Uterus (tissue), 4 donors: Measurements from ENCODE around the gene RNF214. TPM values are rescaled to one million over a fixed set of nuclear protein-coding genes. Genes with fewer than 3 reads are reported as not detected.
"Not testable (repeated sequence)": the region's sequence is repeated elsewhere in the genome, so short reads cannot be mapped to it uniquely, and the experiment has no call there.

Experiments
- DNase-seq, 2 donors: peaks; one replicate each; pipeline ENCODE4 v3.0.0-alpha.2; 2019 to 2020
- H3K27ac ChIP-seq, 2 donors: fragments of 200-600 bp; sonication (generic); 1 replicate in 1 of 2; 2 replicates in 1 of 2; pipeline ENCODE4 v1.5.1; 2016 to 2018
- H3K27me3 ChIP-seq, 2 donors: fragments of 200-600 bp; sonication (generic); one replicate each; pipeline ENCODE4 v1.5.1; 2018 to 2019; ENCODE audit warnings: control low read depth in 1 of 2
- H3K36me3 ChIP-seq, 2 donors: fragments of 200-600 bp; sonication (generic); one replicate each; pipeline ENCODE4 v1.5.1; 2019; ENCODE audit warnings: control low read depth in 1 of 2
- H3K4me1 ChIP-seq, 2 donors: fragments of 200-600 bp; sonication (generic); one replicate each; pipeline ENCODE4 v1.5.1; 2018 to 2019; ENCODE audit warnings: control low read depth in 1 of 2
- H3K4me3 ChIP-seq, 2 donors: fragments of 200-600 bp; sonication (generic); 1 replicate in 1 of 2; 2 replicates in 1 of 2; pipeline ENCODE4 v1.5.1; 2018 to 2019; ENCODE audit warnings: mild to moderate bottlenecking in 1 of 2
- H3K9me3 ChIP-seq, 2 donors: fragments of 200-600 bp; sonication (generic); one replicate each; pipeline ENCODE4 v1.5.1; 2019; ENCODE audit warnings: control low read depth in 1 of 2
- POLR2A ChIP-seq, 2 donors: fragments of 450-650 bp; IDR thresholded peaks; one replicate each; pipeline ENCODE4 v1.6.1; 2016; ENCODE audit warnings: antibody characterized with exemption in 2 of 2, mild to moderate bottlenecking in 1 of 2, moderate library complexity in 1 of 2
- intact Hi-C: fragments of 100-400 bp; cut with DNase I; formaldehyde crosslinking; loops from one replicate; pipeline ENCODE4 v1.15.1; 2023; ENCODE audit warnings: low total_unique reads
- total RNA-seq, 4 donors: library from RNA; depleted of rRNA in 3 of 4; stranded (reverse); fragments of >200 nt in 3 of 4; gene quantifications; one replicate each; pipeline versions ENCODE4 v1.1.0 to v1.2.4, GENCODE V29; 2014 to 2023
- TF ChIP-seq, protein P1 (sequence below), 4 experiments: fragments of 200-600 bp in 2 of 4; fragments of 450-650 bp in 2 of 4; sonication (generic) in 2 of 4; IDR thresholded peaks; one replicate each; pipeline ENCODE4 v1.5.1; 2016 to 2019; ENCODE audit warnings: antibody characterized with exemption in 4 of 4, mild to moderate bottlenecking in 2 of 4, moderate library complexity in 1 of 4
- donor health status: DM: yes; HTN: yes; CAD: no.

The RNF214 gene
- total RNA-seq, 4 donors from 2014 or later = 4.4 to 38.6 (median 11.4) TPM

DNA sequence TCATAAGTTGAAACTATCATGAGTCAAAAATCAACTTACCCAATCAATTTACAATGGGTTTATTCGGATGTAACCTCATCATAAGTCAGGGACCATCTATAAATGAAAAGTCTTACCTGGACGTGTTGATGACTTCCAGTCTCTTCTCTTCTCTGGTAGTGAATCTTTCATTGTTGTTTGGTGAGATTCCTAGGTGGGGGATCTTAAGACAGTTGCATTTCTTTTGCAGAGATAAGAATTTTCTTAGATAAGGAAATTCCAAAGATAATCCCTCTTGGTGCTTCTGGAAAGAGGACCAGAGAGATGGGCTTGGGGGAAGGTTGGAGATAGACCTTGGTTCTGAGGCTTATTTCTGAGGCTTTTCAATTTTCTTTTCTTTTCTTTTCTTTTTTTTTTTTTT lies 37.4 kb downstream of the RNF214 start:
- no peaks in the 10 kb centered on the region for H3K36me3 ChIP-seq

DNA sequence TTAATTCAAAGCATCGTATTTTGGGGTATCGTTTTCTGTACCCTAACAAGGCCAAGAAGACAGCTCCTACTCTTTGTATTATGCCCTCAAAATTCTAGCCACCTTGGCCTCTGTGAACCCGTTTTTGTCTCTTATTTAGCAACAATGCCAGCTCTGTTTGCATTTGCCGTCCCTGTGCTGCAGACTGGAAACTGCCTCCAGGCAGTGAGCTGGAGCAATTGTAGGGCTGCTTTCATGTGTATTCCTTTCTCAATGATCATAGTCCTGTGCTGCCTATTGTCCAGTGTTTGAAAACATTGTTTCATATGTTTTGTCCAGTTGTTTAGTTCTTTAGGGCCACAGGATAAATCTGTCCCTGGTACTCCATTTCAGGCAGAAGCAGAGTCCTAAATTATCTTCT lies 38.7 kb downstream of the RNF214 start:
- Histone ChIP-seq H3K4me1 (no peaks in the 10 kb centered on the region), H3K9me3 (no peaks in the 10 kb centered on the region), H3K27ac (no peak overlapping the region), H3K36me3 (no peaks in the 10 kb centered on the region), H3K27me3 (no peaks in the 10 kb centered on the region), H3K4me3 (no peak overlapping the region)
- TF ChIP-seq, protein P1, sequence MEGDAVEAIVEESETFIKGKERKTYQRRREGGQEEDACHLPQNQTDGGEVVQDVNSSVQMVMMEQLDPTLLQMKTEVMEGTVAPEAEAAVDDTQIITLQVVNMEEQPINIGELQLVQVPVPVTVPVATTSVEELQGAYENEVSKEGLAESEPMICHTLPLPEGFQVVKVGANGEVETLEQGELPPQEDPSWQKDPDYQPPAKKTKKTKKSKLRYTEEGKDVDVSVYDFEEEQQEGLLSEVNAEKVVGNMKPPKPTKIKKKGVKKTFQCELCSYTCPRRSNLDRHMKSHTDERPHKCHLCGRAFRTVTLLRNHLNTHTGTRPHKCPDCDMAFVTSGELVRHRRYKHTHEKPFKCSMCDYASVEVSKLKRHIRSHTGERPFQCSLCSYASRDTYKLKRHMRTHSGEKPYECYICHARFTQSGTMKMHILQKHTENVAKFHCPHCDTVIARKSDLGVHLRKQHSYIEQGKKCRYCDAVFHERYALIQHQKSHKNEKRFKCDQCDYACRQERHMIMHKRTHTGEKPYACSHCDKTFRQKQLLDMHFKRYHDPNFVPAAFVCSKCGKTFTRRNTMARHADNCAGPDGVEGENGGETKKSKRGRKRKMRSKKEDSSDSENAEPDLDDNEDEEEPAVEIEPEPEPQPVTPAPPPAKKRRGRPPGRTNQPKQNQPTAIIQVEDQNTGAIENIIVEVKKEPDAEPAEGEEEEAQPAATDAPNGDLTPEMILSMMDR (IDR thresholded peaks at IDR 0.05) = no peak
- TF ChIP-seq POLR2A (IDR thresholded peaks at IDR 0.05) = no peak
- DNase-seq = no peak
- intact Hi-C loops = no loop called here

More for the DNA sequence above, 37.4 kb downstream of the RNF214 start:
- TF ChIP-seq, protein P1 (IDR thresholded peaks at IDR 0.05) = no peak
- no peak for TF ChIP-seq POLR2A (IDR thresholded peaks at IDR 0.05)
- intact Hi-C loops = no loop called here
- Histone ChIP-seq H3K9me3 (no peaks in the 10 kb centered on the region), H3K4me1 (no peaks in the 10 kb centered on the region), H3K4me3 (no peak overlapping the region), H3K27ac (no peak overlapping the region), H3K27me3 (no peaks in the 10 kb centered on the region)
- no peak for DNase-seq

DNA sequence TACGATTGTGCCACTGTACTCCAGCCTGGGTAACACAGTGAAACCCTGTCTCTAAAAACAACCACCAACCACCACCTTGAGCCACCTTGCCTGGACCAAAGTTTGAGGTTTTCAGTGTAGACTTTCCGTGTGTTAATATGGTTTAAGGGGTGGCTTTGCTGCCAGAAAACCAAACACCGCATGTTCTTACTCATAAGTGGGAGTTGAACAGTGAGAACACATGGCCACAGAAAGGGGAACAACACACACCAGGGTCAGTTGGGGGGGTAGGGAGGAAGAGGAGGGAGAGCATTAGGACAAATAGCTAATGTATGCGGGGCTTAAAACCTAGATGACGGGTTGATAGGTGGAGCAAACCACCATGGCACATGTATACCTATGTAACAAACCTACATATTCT lies 39.7 kb downstream of the RNF214 start:
- H3K9me3 ChIP-seq, H3K4me1 ChIP-seq, H3K36me3 ChIP-seq, intact Hi-C loops, H3K27ac ChIP-seq, DNase-seq, H3K4me3 ChIP-seq, H3K27me3 ChIP-seq: not testable (repeated sequence)

DNA sequence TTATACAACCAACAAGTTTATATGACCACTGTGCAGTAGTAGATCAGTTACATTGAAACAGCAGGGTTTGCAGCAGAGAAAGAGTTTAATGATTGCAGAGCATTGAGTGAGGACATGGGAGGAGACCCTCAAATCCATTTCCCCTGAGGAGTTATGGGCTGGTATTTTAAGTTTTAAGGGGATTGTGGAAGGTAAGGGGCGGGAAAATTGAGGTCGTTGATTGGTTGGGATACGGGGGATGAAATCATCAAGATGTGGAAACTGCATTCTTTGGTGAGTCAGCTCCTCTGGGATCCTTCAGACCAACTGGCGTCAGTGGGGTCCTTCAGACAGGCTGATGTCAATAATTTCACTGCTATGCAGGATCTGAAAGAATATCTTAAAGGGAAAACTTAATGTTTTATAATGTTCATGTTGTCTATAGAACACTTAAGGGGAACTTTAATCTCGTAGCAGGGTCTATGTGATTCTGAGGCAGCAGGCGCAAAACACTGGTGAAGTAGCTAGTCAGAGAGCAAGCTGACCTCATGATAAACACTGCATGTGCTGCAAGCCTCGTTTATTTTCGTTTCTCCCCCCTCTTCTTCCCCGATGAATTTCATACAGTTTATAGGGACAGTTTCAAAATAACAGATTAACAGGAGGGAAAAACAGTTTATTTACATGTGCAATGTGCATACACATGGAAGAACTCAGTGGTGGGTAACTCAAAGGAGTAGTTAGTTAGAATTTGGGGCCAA lies 41.2 kb downstream of the RNF214 start:
- Histone ChIP-seq H3K27me3 (no peaks in the 10 kb centered on the region), H3K36me3 (no peaks in the 10 kb centered on the region)
- no peak for DNase-seq

DNA sequence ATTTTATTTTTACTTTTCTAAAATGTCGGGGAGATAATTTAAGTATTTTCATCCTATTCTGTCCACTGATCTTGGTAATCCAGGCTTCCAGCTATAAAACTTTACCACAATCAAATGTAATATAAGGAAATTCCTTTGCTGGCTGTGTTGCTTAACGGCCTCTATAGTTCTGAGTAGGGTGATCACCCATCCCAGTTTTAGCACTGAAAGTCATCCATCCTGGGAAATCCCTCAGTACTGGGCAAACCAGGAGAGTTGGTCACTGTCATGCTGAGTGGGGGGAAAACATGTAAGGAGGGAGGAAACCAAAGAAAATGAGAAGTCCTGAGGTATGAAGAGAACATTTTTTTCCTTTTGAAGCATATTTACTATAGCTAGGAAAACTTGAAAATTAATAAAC lies 45.9 kb downstream of the RNF214 start:
- TF ChIP-seq, protein P1 (IDR thresholded peaks at IDR 0.05) = no peak
- no peak for TF ChIP-seq POLR2A (IDR thresholded peaks at IDR 0.05)
- no peaks in the 10 kb centered on the region for H3K4me1 ChIP-seq
- DNase-seq = no peak
- no peak overlapping the region for H3K4me3 ChIP-seq
- H3K27ac ChIP-seq = no peak overlapping the region
- H3K9me3 ChIP-seq = no peaks in the 10 kb centered on the region
- H3K36me3 ChIP-seq = no peaks in the 10 kb centered on the region
- intact Hi-C loops = no loop called here
- no peaks in the 10 kb centered on the region for H3K27me3 ChIP-seq

More for the DNA sequence above, 41.2 kb downstream of the RNF214 start:
- Histone ChIP-seq H3K27ac (no peak overlapping the region), H3K4me1 (no peaks in the 10 kb centered on the region), H3K9me3 (no peaks in the 10 kb centered on the region), H3K4me3 (no peak overlapping the region)
- intact Hi-C loops = no loop called here
- TF ChIP-seq, protein P1 (IDR thresholded peaks at IDR 0.05) = no peak
- TF ChIP-seq POLR2A (IDR thresholded peaks at IDR 0.05) = no peak
